PFSK-1 (cell line): ENCODE measurements around the gene TRIM46.

ENCODE experiments used
- FOXP2 ChIP-seq: optimal IDR thresholded peaks from 2 replicates; pipeline ENCODE3; 2011; ENCODE audit warnings: borderline replicate concordance, control low read depth, inconsistent platforms; ENCODE audit not compliant: insufficient read depth; ENCODE audit errors: extremely low read length, extremely low read depth
- POLR2AphosphoS5 ChIP-seq: IDR thresholded peaks from 2 replicates; pipeline ENCODE4 v1.6.1; 2012; ENCODE audit warnings: low read depth, mild to moderate bottlenecking, control low read depth, low read length, moderate library complexity
- REST ChIP-seq, 2 experiments: IDR thresholded peaks; 2 replicates each; pipeline versions ENCODE4 v1.6.1 to v1.8.0; 2011 to 2012; ENCODE audit warnings: low read depth in 2 of 2, low read length in 2 of 2, control low read depth in 1 of 2, inconsistent platforms in 1 of 2, mild to moderate bottlenecking in 1 of 2, moderate library complexity in 1 of 2; ENCODE audit not compliant: insufficient read depth in 1 of 2
- SIN3A ChIP-seq: IDR thresholded peaks from 2 replicates; pipeline ENCODE4 v1.6.1; 2012; ENCODE audit warnings: mild to moderate bottlenecking, low read length, moderate library complexity, borderline replicate concordance; ENCODE audit not compliant: insufficient read depth
- TAF1 ChIP-seq: IDR thresholded peaks from 2 replicates; pipeline ENCODE4 v1.6.1; 2012; ENCODE audit warnings: low read length, control low read depth, borderline replicate concordance; ENCODE audit not compliant: insufficient read depth

The TRIM46 gene

DNA sequence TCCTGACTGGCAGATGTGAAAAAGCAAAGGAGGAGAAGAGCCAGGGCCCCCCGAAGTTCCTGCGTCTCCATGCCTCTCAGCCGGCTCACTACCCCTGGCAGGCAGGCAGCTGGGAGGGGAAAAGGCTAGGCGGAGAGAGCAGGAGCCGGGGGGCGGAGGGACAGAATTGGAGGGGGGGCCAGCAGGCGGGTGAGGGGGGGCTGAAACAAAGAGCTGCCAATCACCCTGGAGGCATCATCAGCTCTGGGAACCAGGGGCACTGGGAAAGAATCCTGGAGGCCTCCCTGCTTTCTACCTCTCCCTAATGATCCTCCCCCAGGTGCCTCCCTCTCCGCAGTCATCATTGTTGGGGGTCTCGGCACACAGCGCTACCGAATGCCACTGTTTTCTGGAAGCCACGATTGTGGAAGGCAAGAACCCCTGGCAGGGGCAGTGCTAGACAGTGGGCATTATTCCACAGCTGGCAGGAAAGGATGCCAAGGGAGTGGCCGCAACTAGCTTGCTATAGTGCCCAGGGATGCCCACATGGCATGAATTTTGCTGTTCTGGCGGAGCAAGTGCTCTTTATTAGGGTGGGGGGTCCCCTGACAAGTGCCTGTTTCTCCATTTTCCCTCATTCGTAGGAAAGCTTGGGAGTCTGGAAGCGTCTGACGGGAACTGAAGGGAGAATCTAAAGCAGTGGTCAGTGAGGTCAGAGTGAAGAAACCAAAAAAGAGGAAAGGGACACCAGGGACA, 34.3 kb downstream of the TRIM46 start, which contains the start of gene THBS3:
Gene THBS3 (minus strand): TSS at position 92 of the 735 bp plus-strand sequence. CDS start 21 bp downstream, at position 71.
- no peak for TF ChIP-seq REST (IDR thresholded peaks at IDR 0.05; ENCODE audit: insufficient read depth in 1 of 2, low read depth in 2 of 2, low read length in 2 of 2)

- TF ChIP-seq FOXP2, result peak; percentile 8
- peak; percentile 90; the same call in 1 of the 2 replicates for TF ChIP-seq SIN3A
- TF ChIP-seq POLR2AphosphoS5, result no peak; the same call in 1 of the 2 replicates
These were observed 35.1 kb downstream of the TRIM46 start, which contains the start of gene MTX1 for GRCh38 chr1:155208541-155209311. Gene MTX1, plus strand, starts transcription at chr1:155208695. Its CDS starts 110 bp downstream, at chr1:155208805.

- no peak for TF ChIP-seq FOXP2
- TF ChIP-seq POLR2AphosphoS5, result peak; percentile 39; the same call in 1 of the 2 replicates
- peak in 1 of 2 experiments; percentile 46; a peak in 1 of 4 replicates for TF ChIP-seq REST (IDR thresholded peaks at IDR 0.05; ENCODE audit: insufficient read depth in 1 of 2, low read depth in 2 of 2, low read length in 2 of 2)
These were observed 35.7 kb downstream of the TRIM46 start for GRCh38 chr1:155209312-155209721.

DNA sequence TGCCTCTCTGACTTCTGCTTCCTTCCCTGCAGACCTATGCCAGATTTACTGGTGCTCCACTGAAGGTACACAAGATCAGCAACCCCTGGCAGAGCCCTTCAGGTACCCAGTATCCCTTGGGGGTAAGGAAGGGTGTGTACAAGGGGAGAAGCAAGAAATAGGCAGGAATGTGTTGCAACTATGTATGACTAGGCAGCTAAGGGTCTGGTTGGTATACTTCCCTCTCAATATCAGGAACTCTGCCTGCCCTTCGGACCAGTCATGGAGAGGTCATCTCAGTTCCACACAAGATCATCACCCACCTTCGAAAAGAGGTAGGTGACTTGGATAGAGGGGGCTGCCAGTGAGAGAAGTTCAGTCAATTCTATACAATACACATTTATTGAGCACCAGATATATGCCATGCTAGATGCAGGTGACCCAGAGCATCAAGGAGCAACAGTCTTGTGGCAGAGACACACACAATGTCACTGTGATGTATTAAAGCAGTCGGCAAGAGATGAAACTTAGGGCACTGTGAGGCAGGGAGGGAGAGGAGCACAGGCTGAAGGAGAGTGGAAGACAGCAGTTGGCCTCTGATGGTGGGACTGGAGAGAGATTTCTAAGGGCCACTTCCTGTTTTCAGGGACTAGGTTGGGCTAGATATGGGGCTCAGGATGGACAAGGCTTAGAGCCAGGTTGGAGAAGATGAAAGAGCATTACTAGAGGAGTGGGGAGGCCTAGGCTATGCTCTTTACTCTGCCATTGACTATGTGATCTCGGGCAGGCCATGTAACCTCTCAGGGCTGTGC, 36.9 kb downstream of the TRIM46 start:
- no peak for TF ChIP-seq SIN3A
- TF ChIP-seq FOXP2, result no peak
- TF ChIP-seq POLR2AphosphoS5, result no peak
- no peak for TF ChIP-seq TAF1
- TF ChIP-seq REST (IDR thresholded peaks at IDR 0.05; ENCODE audit: insufficient read depth in 1 of 2, low read depth in 2 of 2, low read length in 2 of 2), result no peak

DNA sequence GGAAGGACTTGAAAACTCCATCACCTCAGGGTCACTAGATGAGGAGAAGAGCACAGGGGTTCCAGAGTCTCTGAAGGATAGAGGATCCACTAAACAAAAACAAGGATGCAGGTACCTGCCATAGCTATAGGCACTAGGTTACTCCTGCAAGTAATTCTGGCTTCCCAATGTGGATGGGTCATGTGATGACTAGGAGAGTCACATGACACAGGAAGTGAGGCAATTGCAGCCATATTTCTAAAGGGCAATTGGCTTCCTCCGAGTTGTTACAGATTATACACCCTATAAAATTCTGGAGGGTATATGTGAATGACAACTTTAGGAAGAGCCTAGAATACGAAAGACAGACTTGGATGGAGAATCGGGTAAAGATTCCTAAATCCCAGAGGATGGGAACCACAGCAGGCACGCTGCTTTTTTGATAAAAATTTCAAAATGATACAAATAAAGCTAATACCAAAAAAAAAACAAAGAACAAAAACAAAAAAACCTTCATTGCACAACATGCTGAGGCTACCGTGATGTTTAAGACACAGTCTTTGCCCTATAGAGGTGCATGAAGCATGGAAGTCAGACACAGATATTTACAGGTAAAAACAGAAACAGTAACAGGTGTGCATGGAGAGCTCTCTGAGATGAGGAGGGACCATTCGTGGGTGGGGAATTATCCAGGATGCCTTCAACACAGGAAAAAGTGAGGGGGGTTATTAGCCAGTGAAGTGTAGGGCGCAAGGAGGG, 45.4 kb downstream of the TRIM46 start:
- no peak for TF ChIP-seq TAF1
- no peak for TF ChIP-seq POLR2AphosphoS5
- peak; percentile 89; the same call in 1 of the 2 replicates for TF ChIP-seq SIN3A
- TF ChIP-seq FOXP2, result no peak
- no peak for TF ChIP-seq REST (IDR thresholded peaks at IDR 0.05; ENCODE audit: insufficient read depth in 1 of 2, low read depth in 2 of 2, low read length in 2 of 2)
